ENCODE measurements around the gene DNM2. TPM values are rescaled to one million over a fixed set of nuclear protein-coding genes. Genes with fewer than 3 reads are reported as not detected.

The DNM2 gene
- polyA plus RNA-seq, 4 donors = 145 to 248 (median 166) TPM

DNA sequence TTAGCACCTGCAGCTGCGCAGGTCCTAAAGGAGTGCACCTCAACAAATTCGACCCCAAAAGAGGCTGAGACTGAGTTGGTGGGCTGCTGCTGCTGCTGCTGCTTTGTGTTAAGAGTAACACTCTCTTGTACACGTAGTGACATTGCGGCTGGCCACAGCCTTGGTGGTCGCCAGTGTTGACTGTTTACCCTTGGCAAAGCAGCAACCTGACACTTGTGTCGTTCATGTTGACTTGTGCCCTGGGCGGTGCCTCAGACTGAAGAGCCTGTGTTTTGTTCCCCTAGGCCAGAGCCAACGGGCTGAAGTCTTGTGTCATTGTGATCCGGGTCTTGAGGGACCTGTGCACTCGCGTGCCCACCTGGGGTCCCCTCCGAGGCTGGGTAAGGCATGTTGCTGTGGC is 39.1 kb upstream of the DNM2 start:
- no peaks in the 10 kb centered on the region for H3K27me3 ChIP-seq (ENCODE audit: control insufficient read depth in 3 of 3, insufficient read depth in 3 of 3, low read length in 3 of 3)
- 87 to 92% (median 90%) methylated on average over 12 of the region's 12 CpGs for WGBS, 3 donors
- no peak for FAIRE-seq
- DNase-seq = no peak
- H3K4me3 ChIP-seq (ENCODE audit: low read depth in 1 of 3, low read length in 3 of 3) = no peak overlapping the region
- H3K27ac ChIP-seq (ENCODE audit: low read depth in 1 of 3, low read length in 2 of 3) = no peak overlapping the region
- H3K4me1 ChIP-seq (ENCODE audit: control insufficient read depth in 3 of 3, insufficient read depth in 2 of 3, low read depth in 1 of 3, low read length in 2 of 3) = no peaks in the 10 kb centered on the region
- H3K36me3 ChIP-seq (ENCODE audit: control insufficient read depth in 3 of 3, insufficient read depth in 2 of 3, low read depth in 1 of 3, low read length in 3 of 3) = peaks cover 41 to 93% (median 58%) of the 10 kb centered on the region in 3 donors
- H3K9me3 ChIP-seq (ENCODE audit: control insufficient read depth in 2 of 2, insufficient read depth in 1 of 2, low read depth in 1 of 2, low read length in 1 of 2) = no peaks in the 10 kb centered on the region

DNA sequence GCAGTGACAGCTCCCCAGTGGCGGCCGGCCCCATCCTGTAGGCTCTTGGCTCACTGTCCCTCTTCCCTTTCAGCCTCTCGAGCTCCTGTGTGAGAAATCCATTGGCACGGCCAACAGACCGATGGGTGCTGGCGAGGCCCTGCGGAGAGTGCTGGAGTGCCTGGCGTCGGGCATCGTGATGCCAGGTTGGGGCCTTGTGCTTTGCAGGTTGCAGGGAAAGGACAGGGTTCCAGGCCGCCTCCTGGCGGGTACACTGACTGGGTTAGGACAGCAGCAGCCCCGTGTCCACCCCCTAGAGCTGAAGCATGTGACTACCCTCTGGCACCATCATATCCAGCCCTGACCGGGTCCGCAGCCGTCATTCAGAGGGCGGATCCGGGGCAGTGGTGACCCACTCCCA is 38.1 kb upstream of the DNM2 start:
- Histone ChIP-seq H3K36me3 (ENCODE audit: control insufficient read depth in 3 of 3, insufficient read depth in 2 of 3, low read depth in 1 of 3, low read length in 3 of 3) (peaks cover 41 to 91% (median 58%) of the 10 kb centered on the region in 3 donors), H3K9me3 (ENCODE audit: control insufficient read depth in 2 of 2, insufficient read depth in 1 of 2, low read depth in 1 of 2, low read length in 1 of 2) (no peaks in the 10 kb centered on the region), H3K27ac (ENCODE audit: low read depth in 1 of 3, low read length in 2 of 3) (no peak overlapping the region), H3K4me3 (ENCODE audit: low read depth in 1 of 3, low read length in 3 of 3) (no peak overlapping the region), H3K4me1 (ENCODE audit: control insufficient read depth in 3 of 3, insufficient read depth in 2 of 3, low read depth in 1 of 3, low read length in 2 of 3) (no peaks in the 10 kb centered on the region), H3K27me3 (ENCODE audit: control insufficient read depth in 3 of 3, insufficient read depth in 3 of 3, low read length in 3 of 3) (no peaks in the 10 kb centered on the region)
- DNase-seq (no peak), FAIRE-seq (no peak)
- 94 to 95% (median 95%) methylated on average over 17 to 18 of the region's 18 CpGs for WGBS, 3 donors

DNA sequence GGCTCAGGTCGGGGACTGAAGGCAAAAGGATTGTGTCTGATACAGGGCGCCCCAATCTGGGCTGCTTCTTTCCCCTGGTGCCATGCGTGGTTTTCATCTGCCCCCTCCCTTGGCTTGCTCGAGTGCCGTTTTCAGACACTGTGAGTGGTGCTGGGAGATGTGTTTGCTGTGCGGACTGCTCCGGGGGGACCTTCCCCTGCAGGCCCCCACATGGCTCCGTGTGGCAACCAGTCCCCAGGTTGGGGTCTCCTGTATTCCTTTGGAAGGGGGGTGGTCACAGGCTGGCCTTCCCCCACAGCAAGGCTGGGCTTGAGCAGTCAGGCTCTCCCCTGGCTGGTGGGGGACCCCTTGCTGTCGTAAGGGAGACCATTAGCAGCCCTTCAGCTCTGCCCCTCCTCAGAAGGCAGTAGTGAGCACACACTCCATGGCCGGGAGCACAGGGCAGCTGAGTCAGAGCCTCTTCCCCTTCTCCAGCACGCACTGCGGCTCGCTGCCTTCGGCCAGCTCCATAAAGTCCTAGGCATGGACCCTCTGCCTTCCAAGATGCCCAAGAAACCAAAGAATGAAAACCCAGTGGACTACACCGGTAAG is 37.2 kb upstream of the DNM2 start:
- Histone ChIP-seq H3K27ac (ENCODE audit: low read depth in 1 of 3, low read length in 2 of 3) (no peak overlapping the region), H3K9me3 (ENCODE audit: control insufficient read depth in 2 of 2, insufficient read depth in 1 of 2, low read depth in 1 of 2, low read length in 1 of 2) (no peaks in the 10 kb centered on the region), H3K27me3 (ENCODE audit: control insufficient read depth in 3 of 3, insufficient read depth in 3 of 3, low read length in 3 of 3) (no peaks in the 10 kb centered on the region), H3K4me3 (ENCODE audit: low read depth in 1 of 3, low read length in 3 of 3) (no peak overlapping the region), H3K36me3 (ENCODE audit: control insufficient read depth in 3 of 3, insufficient read depth in 2 of 3, low read depth in 1 of 3, low read length in 3 of 3) (peaks cover 42 to 87% (median 56%) of the 10 kb centered on the region in 3 donors), H3K4me1 (ENCODE audit: control insufficient read depth in 3 of 3, insufficient read depth in 2 of 3, low read depth in 1 of 3, low read length in 2 of 3) (no peaks in the 10 kb centered on the region)
- DNase-seq (no peak), FAIRE-seq (no peak)
- 94 to 98% (median 98%) methylated on average over 13 to 15 of the region's 15 CpGs for WGBS, 3 donors

DNA sequence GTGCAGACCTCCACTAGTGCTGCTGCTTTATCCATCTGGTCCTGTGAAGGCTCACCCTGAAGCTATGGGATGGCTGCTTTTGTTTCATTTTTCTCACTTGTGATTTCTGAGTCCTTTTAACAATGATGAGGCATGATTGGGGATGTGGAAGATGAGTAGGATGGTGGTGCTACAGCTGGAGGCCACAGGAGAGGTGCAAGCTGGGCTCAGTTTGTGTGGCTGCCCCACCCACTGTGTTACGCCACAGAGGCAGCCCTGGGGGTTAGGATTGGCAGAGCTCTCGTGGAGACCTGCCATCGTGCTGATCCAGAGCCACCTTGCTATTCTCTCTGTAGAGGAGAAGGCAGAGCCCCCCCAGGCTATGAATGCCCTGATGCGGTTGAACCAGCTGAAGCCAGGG is 36.2 kb upstream of the DNM2 start:
- no peak for FAIRE-seq
- no peaks in the 10 kb centered on the region for H3K4me1 ChIP-seq (ENCODE audit: control insufficient read depth in 3 of 3, insufficient read depth in 2 of 3, low read depth in 1 of 3, low read length in 2 of 3)
- no peak for DNase-seq
- 88 to 98% (median 93%) methylated on average over 4 of the region's 4 CpGs for WGBS, 3 donors
- no peak overlapping the region for H3K27ac ChIP-seq (ENCODE audit: low read depth in 1 of 3, low read length in 2 of 3)
- peaks cover 44 to 91% (median 58%) of the 10 kb centered on the region in 3 donors for H3K36me3 ChIP-seq (ENCODE audit: control insufficient read depth in 3 of 3, insufficient read depth in 2 of 3, low read depth in 1 of 3, low read length in 3 of 3)
- H3K4me3 ChIP-seq (ENCODE audit: low read depth in 1 of 3, low read length in 3 of 3) = no peak overlapping the region
- no peaks in the 10 kb centered on the region for H3K9me3 ChIP-seq (ENCODE audit: control insufficient read depth in 2 of 2, insufficient read depth in 1 of 2, low read depth in 1 of 2, low read length in 1 of 2)
- H3K27me3 ChIP-seq (ENCODE audit: control insufficient read depth in 3 of 3, insufficient read depth in 3 of 3, low read length in 3 of 3) = no peaks in the 10 kb centered on the region

DNA sequence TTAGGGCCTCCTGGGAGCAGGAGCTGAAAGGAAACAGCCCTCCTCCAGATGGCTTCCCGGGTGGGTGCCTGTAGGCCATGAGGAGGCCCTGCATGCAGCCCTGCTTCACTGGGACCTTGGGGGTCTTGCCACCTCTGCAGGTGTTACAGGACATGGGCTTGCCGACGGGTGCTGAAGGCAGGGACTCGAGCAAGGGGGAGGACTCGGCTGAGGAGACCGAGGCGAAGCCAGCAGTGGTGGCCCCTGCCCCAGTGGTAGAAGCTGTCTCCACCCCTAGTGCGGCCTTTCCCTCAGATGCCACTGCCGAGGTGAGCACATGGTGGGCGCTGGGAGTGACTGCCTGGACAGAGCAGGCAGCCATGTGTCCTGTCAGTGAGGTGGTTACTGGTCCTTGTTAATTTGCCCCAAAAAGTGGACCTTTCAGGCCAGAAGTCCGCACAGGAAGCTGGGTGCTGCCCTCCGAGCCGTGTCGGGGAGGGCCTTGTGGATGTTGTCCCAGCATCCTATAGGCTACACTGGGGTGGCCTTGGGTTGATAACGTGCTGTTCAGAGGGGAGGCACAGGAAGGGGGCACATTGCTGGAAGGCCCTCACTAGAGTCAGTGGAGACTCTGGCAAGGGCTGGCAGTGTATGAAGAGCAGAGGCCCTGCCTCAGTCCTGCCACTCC is 35.3 kb upstream of the DNM2 start:
- Histone ChIP-seq H3K4me1 (ENCODE audit: control insufficient read depth in 3 of 3, insufficient read depth in 2 of 3, low read depth in 1 of 3, low read length in 2 of 3) (no peaks in the 10 kb centered on the region), H3K36me3 (ENCODE audit: control insufficient read depth in 3 of 3, insufficient read depth in 2 of 3, low read depth in 1 of 3, low read length in 3 of 3) (peaks cover 48 to 92% (median 59%) of the 10 kb centered on the region in 3 donors), H3K27me3 (ENCODE audit: control insufficient read depth in 3 of 3, insufficient read depth in 3 of 3, low read length in 3 of 3) (no peaks in the 10 kb centered on the region), H3K27ac (ENCODE audit: low read depth in 1 of 3, low read length in 2 of 3) (no peak overlapping the region), H3K9me3 (ENCODE audit: control insufficient read depth in 2 of 2, insufficient read depth in 1 of 2, low read depth in 1 of 2, low read length in 1 of 2) (no peaks in the 10 kb centered on the region), H3K4me3 (ENCODE audit: low read depth in 1 of 3, low read length in 3 of 3) (no peak overlapping the region)
- WGBS, 3 donors = 89 to 95% (median 90%) methylated on average over 13 to 15 of the region's 15 CpGs
- no peak for DNase-seq
- FAIRE-seq = no peak

DNA sequence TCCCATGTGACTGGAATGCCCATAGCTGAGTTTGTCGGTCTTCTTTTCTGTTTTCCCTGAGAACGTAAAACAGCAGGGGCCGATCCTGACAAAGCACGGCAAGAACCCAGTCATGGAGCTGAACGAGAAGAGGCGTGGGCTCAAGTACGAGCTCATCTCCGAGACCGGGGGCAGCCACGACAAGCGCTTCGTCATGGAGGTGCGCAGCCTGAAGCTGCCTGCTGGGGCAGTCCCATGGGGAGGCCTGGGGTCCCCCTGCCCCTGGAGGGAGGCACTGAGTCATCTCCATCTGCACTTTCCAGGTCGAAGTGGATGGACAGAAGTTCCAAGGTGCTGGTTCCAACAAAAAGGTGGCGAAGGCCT is 34.8 kb upstream of the DNM2 start:
- Histone ChIP-seq H3K27me3 (ENCODE audit: control insufficient read depth in 3 of 3, insufficient read depth in 3 of 3, low read length in 3 of 3) (no peaks in the 10 kb centered on the region), H3K9me3 (ENCODE audit: control insufficient read depth in 2 of 2, insufficient read depth in 1 of 2, low read depth in 1 of 2, low read length in 1 of 2) (no peaks in the 10 kb centered on the region), H3K4me3 (ENCODE audit: low read depth in 1 of 3, low read length in 3 of 3) (no peak overlapping the region), H3K4me1 (ENCODE audit: control insufficient read depth in 3 of 3, insufficient read depth in 2 of 3, low read depth in 1 of 3, low read length in 2 of 3) (no peaks in the 10 kb centered on the region), H3K27ac (ENCODE audit: low read depth in 1 of 3, low read length in 2 of 3) (no peak overlapping the region), H3K36me3 (ENCODE audit: control insufficient read depth in 3 of 3, insufficient read depth in 2 of 3, low read depth in 1 of 3, low read length in 3 of 3) (peaks cover 48 to 92% (median 60%) of the 10 kb centered on the region in 3 donors)
- 92 to 97% (median 96%) methylated on average over 14 to 15 of the region's 15 CpGs for whole genome bisulfite sequencing, 3 donors
- DNase-seq = no peak
- FAIRE-seq = no peak

DNA sequence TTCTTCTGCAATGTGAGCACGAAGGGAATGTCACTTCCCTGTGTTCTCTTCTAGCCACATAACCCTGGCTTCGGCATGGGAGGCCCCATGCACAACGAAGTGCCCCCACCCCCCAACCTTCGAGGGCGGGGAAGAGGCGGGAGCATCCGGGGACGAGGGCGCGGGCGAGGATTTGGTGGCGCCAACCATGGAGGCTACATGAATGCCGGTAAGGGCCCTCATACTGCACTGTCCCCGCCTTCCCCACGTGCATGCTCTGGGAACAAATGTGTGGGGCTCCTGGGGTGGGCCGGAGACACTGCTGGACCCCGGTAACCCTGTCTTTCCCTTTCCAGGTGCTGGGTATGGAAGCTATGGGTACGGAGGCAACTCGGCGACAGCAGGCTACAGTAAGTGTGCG is 34.3 kb upstream of the DNM2 start:
- no peak for FAIRE-seq
- peaks cover 47 to 93% (median 62%) of the 10 kb centered on the region in 3 donors for H3K36me3 ChIP-seq (ENCODE audit: control insufficient read depth in 3 of 3, insufficient read depth in 2 of 3, low read depth in 1 of 3, low read length in 3 of 3)
- no peak overlapping the region for H3K4me3 ChIP-seq (ENCODE audit: low read depth in 1 of 3, low read length in 3 of 3)
- no peaks in the 10 kb centered on the region for H3K9me3 ChIP-seq (ENCODE audit: control insufficient read depth in 2 of 2, insufficient read depth in 1 of 2, low read depth in 1 of 2, low read length in 1 of 2)
- DNase-seq = no peak
- 84 to 87% (median 86%) methylated on average over 21 of the region's 21 CpGs for WGBS, 3 donors
- H3K27ac ChIP-seq (ENCODE audit: low read depth in 1 of 3, low read length in 2 of 3) = no peak overlapping the region
- no peaks in the 10 kb centered on the region for H3K27me3 ChIP-seq (ENCODE audit: control insufficient read depth in 3 of 3, insufficient read depth in 3 of 3, low read length in 3 of 3)
- no peaks in the 10 kb centered on the region for H3K4me1 ChIP-seq (ENCODE audit: control insufficient read depth in 3 of 3, insufficient read depth in 2 of 3, low read depth in 1 of 3, low read length in 2 of 3)

DNA sequence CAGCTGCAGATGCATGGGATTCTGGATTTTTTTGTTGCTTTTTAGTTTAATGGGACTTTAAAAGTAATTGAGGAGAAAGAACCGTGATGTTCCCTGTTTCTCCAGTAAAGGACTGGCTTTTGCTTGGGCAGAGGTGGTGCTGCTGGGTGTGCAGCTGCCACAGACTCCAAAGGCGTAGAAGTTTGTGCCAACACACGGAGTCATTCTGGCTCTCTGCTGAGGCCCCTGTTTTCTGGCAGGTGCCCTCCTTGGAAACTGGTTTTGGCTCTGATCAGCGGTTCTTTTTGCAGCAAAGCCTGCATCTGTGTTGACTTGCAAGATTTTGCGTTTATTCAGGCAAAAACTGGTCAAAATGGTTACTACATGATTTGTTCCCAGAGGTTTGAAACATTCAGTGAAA is 32.7 kb upstream of the DNM2 start:
- DNase-seq (no peak), FAIRE-seq (no peak)
- Histone ChIP-seq H3K36me3 (ENCODE audit: control insufficient read depth in 3 of 3, insufficient read depth in 2 of 3, low read depth in 1 of 3, low read length in 3 of 3) (peaks cover 41 to 92% (median 58%) of the 10 kb centered on the region in 3 donors), H3K4me1 (ENCODE audit: control insufficient read depth in 3 of 3, insufficient read depth in 2 of 3, low read depth in 1 of 3, low read length in 2 of 3) (no peaks in the 10 kb centered on the region), H3K27ac (ENCODE audit: low read depth in 1 of 3, low read length in 2 of 3) (no peak overlapping the region), H3K9me3 (ENCODE audit: control insufficient read depth in 2 of 2, insufficient read depth in 1 of 2, low read depth in 1 of 2, low read length in 1 of 2) (no peaks in the 10 kb centered on the region), H3K27me3 (ENCODE audit: control insufficient read depth in 3 of 3, insufficient read depth in 3 of 3, low read length in 3 of 3) (no peaks in the 10 kb centered on the region), H3K4me3 (ENCODE audit: low read depth in 1 of 3, low read length in 3 of 3) (no peak overlapping the region)
- 83 to 86% (median 86%) methylated on average over 5 of the region's 5 CpGs for WGBS, 3 donors

DNA sequence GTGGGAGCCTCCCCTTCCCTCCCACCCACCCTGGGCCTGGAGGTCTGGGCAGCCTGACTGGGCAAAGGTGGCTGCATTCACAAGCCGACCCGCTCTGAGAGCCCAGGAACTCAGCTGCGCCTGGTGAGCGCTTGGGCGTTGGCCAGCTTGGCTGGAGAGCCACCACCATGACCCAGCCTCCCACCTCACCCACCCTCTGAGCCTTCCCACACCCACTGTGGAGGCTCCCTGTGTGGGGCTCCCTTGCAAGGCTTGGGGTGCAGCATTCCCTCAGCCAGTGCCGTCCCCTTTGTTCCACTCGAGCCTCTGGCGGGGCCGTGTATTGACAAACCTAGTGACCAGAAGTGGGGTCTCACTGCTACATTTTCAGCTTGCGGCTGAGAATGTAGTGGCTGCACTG is 31.7 kb upstream of the DNM2 start:
- Histone ChIP-seq H3K36me3 (ENCODE audit: control insufficient read depth in 3 of 3, insufficient read depth in 2 of 3, low read depth in 1 of 3, low read length in 3 of 3) (peaks cover 37 to 92% (median 50%) of the 10 kb centered on the region in 3 donors), H3K27me3 (ENCODE audit: control insufficient read depth in 3 of 3, insufficient read depth in 3 of 3, low read length in 3 of 3) (no peaks in the 10 kb centered on the region), H3K4me1 (ENCODE audit: control insufficient read depth in 3 of 3, insufficient read depth in 2 of 3, low read depth in 1 of 3, low read length in 2 of 3) (no peaks in the 10 kb centered on the region), H3K27ac (ENCODE audit: low read depth in 1 of 3, low read length in 2 of 3) (no peak overlapping the region), H3K9me3 (ENCODE audit: control insufficient read depth in 2 of 2, insufficient read depth in 1 of 2, low read depth in 1 of 2, low read length in 1 of 2) (no peaks in the 10 kb centered on the region), H3K4me3 (ENCODE audit: low read depth in 1 of 3, low read length in 3 of 3) (no peak overlapping the region)
- WGBS, 3 donors = 87 to 93% (median 89%) methylated on average over 7 to 10 of the region's 10 CpGs
- FAIRE-seq = no peak
- DNase-seq = no peak

Measured in small intestine (tissue), 7 donors.